SH-SY5Y (cell line): Measurements from ENCODE around the gene LOXL3.

Source experiments
- GATA2 ChIP-seq: IDR thresholded peaks from 2 replicates; pipeline ENCODE4 v1.6.1; 2011; ENCODE audit warnings: mild to moderate bottlenecking, low read depth, low read length
- GATA3 ChIP-seq: IDR thresholded peaks from 2 replicates; pipeline ENCODE4 v1.6.1; 2011; ENCODE audit warnings: low read depth, mild to moderate bottlenecking, low read length, moderate library complexity

DNA sequence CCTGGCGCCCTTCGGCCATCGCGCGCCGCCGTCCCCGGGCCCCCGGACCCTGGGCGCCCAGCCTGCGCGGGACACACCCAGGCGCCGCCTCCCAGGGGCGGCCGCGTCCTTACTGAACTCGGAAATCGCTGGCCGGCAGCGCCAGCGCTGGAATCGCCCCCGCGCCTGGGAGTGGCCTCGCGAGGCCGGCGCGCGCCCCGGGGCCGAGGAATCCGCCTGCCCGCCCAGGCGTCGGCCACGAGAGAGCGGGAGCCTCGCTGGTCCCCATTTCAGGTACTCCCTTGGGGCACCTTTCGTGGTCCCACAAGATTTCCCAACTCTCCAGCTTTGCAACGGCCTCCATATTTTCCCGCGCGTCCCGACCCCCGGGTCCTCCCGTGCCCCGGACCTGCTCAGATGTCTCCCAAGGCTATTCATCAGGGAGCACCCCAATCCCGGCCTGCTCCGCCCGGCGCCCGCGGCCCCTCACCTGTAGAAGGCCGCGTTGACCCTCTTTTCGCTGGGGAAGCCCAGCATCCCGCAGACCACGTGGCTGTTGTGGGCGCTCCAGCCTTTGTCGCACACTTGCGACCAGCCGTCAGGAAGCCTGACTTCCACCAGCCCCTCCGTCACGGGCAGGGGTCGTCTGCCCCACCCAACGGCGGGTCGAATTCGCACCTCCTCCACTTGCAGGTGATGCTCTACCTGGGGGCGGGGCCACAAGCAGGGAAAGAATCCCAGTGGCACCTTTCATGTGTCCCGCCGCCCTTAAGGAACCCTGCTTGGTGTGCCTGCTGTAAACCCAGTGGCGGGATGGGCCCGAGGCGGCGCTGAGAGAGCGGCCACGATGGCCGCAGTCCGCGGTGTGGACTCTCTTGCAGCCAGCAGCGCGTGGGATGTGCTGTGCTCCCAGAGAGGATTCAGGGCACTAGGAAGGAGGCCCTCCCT is 4.6 kb downstream of the LOXL3 start:
- no peak for TF ChIP-seq GATA3
- no peak for TF ChIP-seq GATA2
